Smooth muscle cell of the brain vasculature (primary cell): ENCODE measurements around the gene CAPZA1.
"Not testable (repeated sequence)": the region's sequence is repeated elsewhere in the genome, so short reads cannot be mapped to it uniquely, and the experiment has no call there.

Experiments used
- DNase-seq: peaks from one replicate; pipeline ENCODE4 v3.0.0-alpha.2; 2012; ENCODE audit warnings: low read depth, low spot score

The CAPZA1 gene

GRCh38 chr1:112626887-112627286 is 7.3 kb downstream of the CAPZA1 start:
- no peak for DNase-seq

GRCh38 chr1:112628516-112628915 is 8.9 kb downstream of the CAPZA1 start:
- DNase-seq = no peak

GRCh38 chr1:112629256-112629655 is 9.6 kb downstream of the CAPZA1 start:
- DNase-seq = no peak

- DNase-seq = no peak
Observed at GRCh38 chr1:112633628-112634027, 14.0 kb downstream of the CAPZA1 start.

GRCh38 chr1:112634367-112634766 is 14.7 kb downstream of the CAPZA1 start:
- DNase-seq = no peak

GRCh38 chr1:112636056-112636455 is 16.4 kb downstream of the CAPZA1 start:
- no peak for DNase-seq

- no peak for DNase-seq
Observed at GRCh38 chr1:112636597-112637253, 17.1 kb downstream of the CAPZA1 start.

- no peak for DNase-seq
Observed at GRCh38 chr1:112637254-112638109, 17.9 kb downstream of the CAPZA1 start.

GRCh38 chr1:112638110-112638428 is 18.4 kb downstream of the CAPZA1 start:
- no peak for DNase-seq

- not testable (repeated sequence) for DNase-seq
Observed at GRCh38 chr1:112640437-112640836, 20.8 kb downstream of the CAPZA1 start.

- DNase-seq = no peak
Observed at GRCh38 chr1:112643080-112643479, 23.4 kb downstream of the CAPZA1 start.

GRCh38 chr1:112646225-112646624 is 26.6 kb downstream of the CAPZA1 start:
- DNase-seq = no peak

GRCh38 chr1:112651205-112651604 is 31.6 kb downstream of the CAPZA1 start:
- DNase-seq = no peak

- DNase-seq = no peak
Observed at GRCh38 chr1:112665857-112666256, 46.2 kb downstream of the CAPZA1 start.

- DNase-seq = no peak
Observed at GRCh38 chr1:112666946-112667345, 47.3 kb downstream of the CAPZA1 start.

GRCh38 chr1:112672009-112672408 is 52.4 kb downstream of the CAPZA1 start:
- DNase-seq = no peak

GRCh38 chr1:112672842-112673241 is 53.2 kb downstream of the CAPZA1 start:
- DNase-seq = no peak

- peak; percentile 71 for DNase-seq
Observed at GRCh38 chr1:112673592-112674439, 54.2 kb downstream of the CAPZA1 start.

- DNase-seq = peak; percentile 45
Observed at GRCh38 chr1:112674440-112674985, 54.9 kb downstream of the CAPZA1 start, which contains the start of gene MOV10. MOV10 (plus strand) TSS chr1:112674659; CDS start chr1:112674913, 254 bp downstream.

GRCh38 chr1:112674986-112675727 is 55.5 kb downstream of the CAPZA1 start:
- DNase-seq = no peak

GRCh38 chr1:112675728-112676381 is 56.2 kb downstream of the CAPZA1 start:
- no peak for DNase-seq
